Choroid plexus epithelial cell (primary cell): ENCODE data around the gene MTERF1.

Experiments
- DNase-seq: peaks from one replicate; pipeline ENCODE4 v3.0.0-alpha.2; 2010; ENCODE audit warnings: low read depth
- H3K4me3 ChIP-seq: 2 replicates; pipeline ENCODE4 v1.5.1; 2011; ENCODE audit warnings: low read depth, mild to moderate bottlenecking, control low read depth, low read length, moderate library complexity
- TF ChIP-seq, protein P1 (sequence below): conservative IDR thresholded peaks from 2 replicates; pipeline ENCODE4 v1.5.1; 2011; ENCODE audit warnings: low read depth, mild to moderate bottlenecking, control low read depth, inconsistent platforms, low read length, moderate library complexity

MTERF1 gene

GRCh38 chr7:91846436-91846835, 34.1 kb downstream of the MTERF1 start:
- TF ChIP-seq, protein P1, sequence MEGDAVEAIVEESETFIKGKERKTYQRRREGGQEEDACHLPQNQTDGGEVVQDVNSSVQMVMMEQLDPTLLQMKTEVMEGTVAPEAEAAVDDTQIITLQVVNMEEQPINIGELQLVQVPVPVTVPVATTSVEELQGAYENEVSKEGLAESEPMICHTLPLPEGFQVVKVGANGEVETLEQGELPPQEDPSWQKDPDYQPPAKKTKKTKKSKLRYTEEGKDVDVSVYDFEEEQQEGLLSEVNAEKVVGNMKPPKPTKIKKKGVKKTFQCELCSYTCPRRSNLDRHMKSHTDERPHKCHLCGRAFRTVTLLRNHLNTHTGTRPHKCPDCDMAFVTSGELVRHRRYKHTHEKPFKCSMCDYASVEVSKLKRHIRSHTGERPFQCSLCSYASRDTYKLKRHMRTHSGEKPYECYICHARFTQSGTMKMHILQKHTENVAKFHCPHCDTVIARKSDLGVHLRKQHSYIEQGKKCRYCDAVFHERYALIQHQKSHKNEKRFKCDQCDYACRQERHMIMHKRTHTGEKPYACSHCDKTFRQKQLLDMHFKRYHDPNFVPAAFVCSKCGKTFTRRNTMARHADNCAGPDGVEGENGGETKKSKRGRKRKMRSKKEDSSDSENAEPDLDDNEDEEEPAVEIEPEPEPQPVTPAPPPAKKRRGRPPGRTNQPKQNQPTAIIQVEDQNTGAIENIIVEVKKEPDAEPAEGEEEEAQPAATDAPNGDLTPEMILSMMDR, result no peak
- H3K4me3 ChIP-seq, result no peak overlapping the region
- peak; percentile 60 for DNase-seq

DNA sequence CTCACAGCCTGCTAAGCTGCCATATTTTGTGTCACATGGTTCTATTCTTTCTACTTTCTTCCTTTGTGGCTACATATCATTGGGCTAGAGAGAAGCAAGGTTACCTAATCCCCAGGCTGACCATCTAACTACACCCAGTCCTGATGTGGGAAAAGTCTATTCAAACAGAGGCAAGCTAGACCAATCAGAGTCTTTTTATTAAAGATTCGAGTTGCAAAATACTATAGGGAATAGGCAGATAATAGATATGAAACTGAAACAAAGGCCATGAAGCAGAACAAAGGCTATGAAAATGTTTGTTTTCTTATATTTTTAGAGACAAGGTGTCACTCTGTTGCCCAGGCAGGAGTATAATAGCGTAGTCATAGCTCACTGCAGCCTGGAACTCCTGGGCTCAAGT, 36.7 kb downstream of the MTERF1 start:
- no peak for DNase-seq
- TF ChIP-seq, protein P1, result no peak
- H3K4me3 ChIP-seq, result no peak overlapping the region

GRCh38 chr7:91838439-91838838, 42.1 kb downstream of the MTERF1 start:
- H3K4me3 ChIP-seq, result no peak overlapping the region
- DNase-seq, result no peak
- TF ChIP-seq, protein P1, result no peak

- DNase-seq, result no peak
- TF ChIP-seq, protein P1, result no peak
- H3K4me3 ChIP-seq, result no peak overlapping the region
Observed at GRCh38 chr7:91837397-91838070, 43.0 kb downstream of the MTERF1 start.

- H3K4me3 ChIP-seq, result no peak overlapping the region
- DNase-seq, result peak; percentile 87
- TF ChIP-seq, protein P1, result no peak
Observed at GRCh38 chr7:91835826-91836368, 44.6 kb downstream of the MTERF1 start.

- H3K4me3 ChIP-seq, result no peak overlapping the region
- peak; percentile 30 for DNase-seq
- TF ChIP-seq, protein P1, result no peak
Observed at GRCh38 chr7:91835091-91835825, 45.2 kb downstream of the MTERF1 start.
